ENCODE results near the gene UBD.

UBD gene

GRCh38 chr6:29530671-29531310, 28.7 kb downstream of the UBD start:
- in situ Hi-C loops (cut with HindIII; ENCODE audit: low sequenced_read_pairs) = no loop called here
- no peak for DNase-seq (ENCODE audit: low read depth)
- TF ChIP-seq CTCF (IDR thresholded peaks at IDR 0.05; ENCODE audit: low read depth, low read length, missing control alignments) = no peak
- H3K4me3 ChIP-seq (ENCODE audit: low read depth, low read length) = no peak overlapping the region

GRCh38 chr6:29529956-29530355, 29.6 kb downstream of the UBD start:
- in situ Hi-C loops (cut with HindIII; ENCODE audit: low sequenced_read_pairs) = no loop called here
- DNase-seq (ENCODE audit: low read depth) = no peak
- TF ChIP-seq CTCF (IDR thresholded peaks at IDR 0.05; ENCODE audit: low read depth, low read length, missing control alignments) = no peak
- no peak overlapping the region for H3K4me3 ChIP-seq (ENCODE audit: low read depth, low read length)

- H3K4me3 ChIP-seq (ENCODE audit: low read depth, low read length) = no peak overlapping the region
- DNase-seq (ENCODE audit: low read depth) = no peak
- in situ Hi-C loops (cut with HindIII; ENCODE audit: low sequenced_read_pairs) = no loop called here
- no peak for TF ChIP-seq CTCF (IDR thresholded peaks at IDR 0.05; ENCODE audit: low read depth, low read length, missing control alignments)
Observed at GRCh38 chr6:29528988-29529560, 30.5 kb downstream of the UBD start.

GRCh38 chr6:29528300-29528931, 31.1 kb downstream of the UBD start:
- in situ Hi-C loops (cut with HindIII; ENCODE audit: low sequenced_read_pairs) = no loop called here
- TF ChIP-seq CTCF (IDR thresholded peaks at IDR 0.05; ENCODE audit: low read depth, low read length, missing control alignments) = no peak
- H3K4me3 ChIP-seq (ENCODE audit: low read depth, low read length) = no peak overlapping the region
- DNase-seq (ENCODE audit: low read depth) = no peak

- no peak overlapping the region for H3K4me3 ChIP-seq (ENCODE audit: low read depth, low read length)
- in situ Hi-C loops (cut with HindIII; ENCODE audit: low sequenced_read_pairs) = no loop called here
- DNase-seq (ENCODE audit: low read depth) = no peak
- no peak for TF ChIP-seq CTCF (IDR thresholded peaks at IDR 0.05; ENCODE audit: low read depth, low read length, missing control alignments)
Observed at GRCh38 chr6:29527564-29527963, 32.0 kb downstream of the UBD start.

GRCh38 chr6:29527126-29527525, 32.4 kb downstream of the UBD start:
- no peak overlapping the region for H3K4me3 ChIP-seq (ENCODE audit: low read depth, low read length)
- in situ Hi-C loops (cut with HindIII; ENCODE audit: low sequenced_read_pairs) = no loop called here
- no peak for TF ChIP-seq CTCF (IDR thresholded peaks at IDR 0.05; ENCODE audit: low read depth, low read length, missing control alignments)
- DNase-seq (ENCODE audit: low read depth) = no peak

Data from astrocyte of the cerebellum (primary cell).